GM18520 (cell line): Measurements from ENCODE around the gene GCSH.

Source experiments
- ATAC-seq: cut with Tn5 transposase; IDR thresholded peaks from one replicate; pipeline ENCODE4 v1.9.1; 2021; ENCODE audit not compliant: unreplicated experiment

GCSH gene

GRCh38 chr16:81105946-81106345, 9.8 kb upstream of the GCSH start:
- ATAC-seq: no peak

DNA sequence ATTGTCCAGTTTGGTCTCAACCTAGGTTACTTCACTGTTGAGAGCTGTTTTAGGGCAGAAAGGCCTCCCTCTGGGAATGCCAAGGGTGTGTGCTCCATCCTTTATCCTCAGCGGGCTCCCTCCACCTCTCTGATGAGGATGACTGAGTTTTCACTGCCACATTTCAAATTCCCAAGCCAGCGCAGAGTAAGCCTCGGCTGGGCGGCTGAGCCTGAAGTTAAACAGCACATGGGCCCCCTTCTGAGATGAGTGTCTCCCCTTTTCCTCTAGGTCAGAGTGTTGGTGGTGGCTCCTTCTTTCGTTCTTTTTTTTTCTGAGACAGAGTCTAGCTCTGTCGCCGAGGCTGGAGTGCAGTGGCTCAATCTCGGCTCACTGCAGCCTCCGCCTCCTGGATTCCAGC, 5.5 kb upstream of the GCSH start:
- ATAC-seq: no peak

GRCh38 chr16:81099958-81100357, 3.8 kb upstream of the GCSH start:
- no peak for ATAC-seq

GRCh38 chr16:81097230-81097629, 1.0 kb upstream of the GCSH start:
- no peak for ATAC-seq

GRCh38 chr16:81096715-81097208, 567 bp upstream of the GCSH start:
- ATAC-seq: no peak

- ATAC-seq: no peak
Measured at GRCh38 chr16:81095653-81095952, 592 bp downstream of the GCSH start.

- ATAC-seq: no peak
Measured at GRCh38 chr16:81094771-81095251, 1.4 kb downstream of the GCSH start.

- no peak for ATAC-seq
Measured at GRCh38 chr16:81088836-81089235, 7.4 kb downstream of the GCSH start.

- no peak for ATAC-seq
Measured at GRCh38 chr16:81081014-81081413, 15.2 kb downstream of the GCSH start.

DNA sequence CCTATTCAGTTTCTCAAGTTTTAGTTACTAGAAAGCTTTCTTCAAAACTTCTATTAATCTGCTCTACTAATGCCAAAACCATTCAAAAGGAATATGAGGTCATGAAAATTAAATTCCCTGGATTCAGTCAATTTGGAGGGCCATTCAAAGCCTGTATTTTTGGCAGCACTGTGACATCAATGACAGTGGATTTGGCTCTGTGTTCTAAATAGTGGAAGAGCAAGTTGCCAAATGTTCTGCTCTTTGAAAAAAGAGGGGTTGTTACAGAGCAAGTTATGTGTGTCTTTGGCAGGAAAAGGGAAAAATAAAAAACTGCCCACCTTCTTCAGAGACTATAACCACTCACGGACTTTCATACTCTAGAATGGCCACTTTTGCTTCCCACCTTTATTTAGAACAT, 16.0 kb downstream of the GCSH start:
- no peak for ATAC-seq

DNA sequence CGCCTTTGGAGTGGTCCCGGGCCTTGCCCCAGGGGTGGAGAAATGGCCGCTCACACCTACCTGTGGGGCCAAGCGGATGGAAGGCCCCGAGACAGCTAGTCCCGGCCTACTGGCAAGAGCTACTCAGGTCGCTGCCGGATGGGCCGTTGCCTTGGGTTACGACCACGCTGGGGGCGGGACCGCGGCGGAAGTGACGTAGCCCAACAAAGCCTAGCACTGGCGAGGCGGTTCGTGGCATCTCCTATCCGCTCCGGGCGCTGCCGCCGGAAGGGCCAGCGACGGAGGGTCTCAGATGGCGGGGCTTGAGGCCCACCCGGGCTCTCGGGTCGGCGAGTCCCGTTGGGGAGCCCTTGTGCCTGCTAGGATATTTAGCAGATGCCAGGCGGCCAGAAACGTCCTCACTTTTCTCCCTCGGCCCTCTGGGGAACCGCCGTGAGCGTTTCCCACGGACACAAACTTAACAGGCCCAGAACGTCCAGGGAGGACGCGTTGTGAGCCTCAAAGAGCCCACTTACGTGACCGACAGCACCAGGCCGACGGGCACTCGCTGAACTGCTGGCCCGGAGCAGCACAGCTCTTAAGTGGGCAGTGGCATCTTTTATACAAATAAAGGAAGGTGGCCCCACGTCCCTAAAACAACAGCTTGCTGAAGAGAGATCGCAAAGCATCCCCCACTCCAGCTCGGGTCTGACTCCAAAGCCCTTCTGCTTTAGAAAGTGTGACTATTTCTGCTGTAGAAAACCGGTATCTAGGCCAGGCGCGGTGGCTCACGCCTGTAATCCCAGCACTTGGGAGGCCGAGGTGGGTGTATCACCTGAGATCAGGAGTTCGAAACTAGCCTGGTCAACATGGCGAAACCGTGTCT, 18.9 kb downstream of the GCSH start, which contains the start of gene C16orf46:
TSS of gene C16orf46 (minus strand) at position 163 of the 865 bp plus-strand sequence. CDS start 13,283 bp downstream, outside the sequence.
- ATAC-seq: peak; percentile 93

GRCh38 chr16:81076566-81077075, 19.6 kb downstream of the GCSH start:
- peak; percentile 49 for ATAC-seq

GRCh38 chr16:81073560-81074330, 22.4 kb downstream of the GCSH start:
- no peak for ATAC-seq

GRCh38 chr16:81071805-81072204, 24.4 kb downstream of the GCSH start:
- ATAC-seq: no peak

DNA sequence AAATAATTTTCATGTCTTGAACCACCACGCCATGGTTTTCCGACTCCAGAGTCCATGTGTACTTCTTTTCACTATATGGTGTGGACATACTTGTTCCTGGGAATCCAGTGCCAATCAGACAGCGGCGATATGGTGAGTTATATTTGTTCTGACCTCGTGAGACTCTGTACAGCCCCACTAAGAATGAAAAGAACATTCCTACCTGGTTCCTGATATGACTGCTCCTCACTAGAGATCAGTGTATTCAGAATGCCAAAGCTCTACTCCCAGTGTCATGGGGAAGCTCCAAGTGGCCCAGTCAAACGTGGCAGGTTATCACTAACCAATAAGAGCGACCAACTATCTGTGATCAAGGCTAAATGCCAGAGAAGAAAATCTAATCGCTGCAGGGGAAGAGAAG, 25.2 kb downstream of the GCSH start:
- ATAC-seq: no peak

- ATAC-seq: no peak
Measured at GRCh38 chr16:81069063-81069462, 27.1 kb downstream of the GCSH start.

- no peak for ATAC-seq
Measured at GRCh38 chr16:81067166-81067565, 29.0 kb downstream of the GCSH start.

DNA sequence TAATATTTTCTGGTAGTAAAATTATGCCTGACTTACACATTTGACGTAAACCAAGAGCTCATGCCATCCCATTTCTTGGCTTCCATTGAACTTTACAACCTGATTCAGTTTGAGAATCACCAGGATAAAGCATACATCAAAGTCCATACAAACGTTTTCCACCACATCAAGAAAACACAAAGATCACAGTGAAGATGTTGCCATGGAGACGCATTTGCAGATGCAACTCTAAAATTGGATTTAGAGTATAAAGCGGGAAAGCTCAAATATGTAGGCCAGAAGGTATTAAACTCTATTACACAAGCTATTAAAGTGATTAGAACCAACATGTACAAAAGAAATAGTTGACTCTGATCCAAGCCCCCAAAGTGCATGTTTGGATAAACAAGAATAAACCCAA, 29.5 kb downstream of the GCSH start:
- no peak for ATAC-seq

GRCh38 chr16:81061871-81062608, 34.2 kb downstream of the GCSH start:
- no peak for ATAC-seq

GRCh38 chr16:81061307-81061640, 34.9 kb downstream of the GCSH start:
- ATAC-seq: no peak
